ENCODE data around the gene FAM43B.

The FAM43B gene

GRCh38 chr1:20593756-20594155 lies 41.4 kb downstream of the FAM43B start:
- DNase-seq (ENCODE audit: low spot score): no peak

- DNase-seq (ENCODE audit: low spot score): no peak
Observed at GRCh38 chr1:20594746-20595145, 42.4 kb downstream of the FAM43B start.

GRCh38 chr1:20596106-20596505 lies 43.7 kb downstream of the FAM43B start:
- DNase-seq (ENCODE audit: low spot score): no peak

- no peak for DNase-seq (ENCODE audit: low spot score)
Observed at GRCh38 chr1:20597650-20598049, 45.3 kb downstream of the FAM43B start.

- DNase-seq (ENCODE audit: low spot score): no peak
Observed at GRCh38 chr1:20600156-20600555, 47.8 kb downstream of the FAM43B start.

- DNase-seq (ENCODE audit: low spot score): no peak
Observed at GRCh38 chr1:20601129-20601825, 48.9 kb downstream of the FAM43B start.

- DNase-seq (ENCODE audit: low spot score): no peak
Observed at GRCh38 chr1:20602851-20603450, 50.6 kb downstream of the FAM43B start.

- DNase-seq (ENCODE audit: low spot score): no peak
Observed at GRCh38 chr1:20603504-20604464, 51.4 kb downstream of the FAM43B start.
